HK-2 (cell line): ENCODE results near the gene SCAPER.
"Not testable (repeated sequence)": the region's sequence is repeated elsewhere in the genome, so short reads cannot be mapped to it uniquely, and the experiment has no call there.

ENCODE experiments used
- DNase-seq: peaks from one replicate; pipeline ENCODE4 v3.0.0-alpha.2; 2018; ENCODE audit not compliant: unreplicated experiment

Gene SCAPER

DNA sequence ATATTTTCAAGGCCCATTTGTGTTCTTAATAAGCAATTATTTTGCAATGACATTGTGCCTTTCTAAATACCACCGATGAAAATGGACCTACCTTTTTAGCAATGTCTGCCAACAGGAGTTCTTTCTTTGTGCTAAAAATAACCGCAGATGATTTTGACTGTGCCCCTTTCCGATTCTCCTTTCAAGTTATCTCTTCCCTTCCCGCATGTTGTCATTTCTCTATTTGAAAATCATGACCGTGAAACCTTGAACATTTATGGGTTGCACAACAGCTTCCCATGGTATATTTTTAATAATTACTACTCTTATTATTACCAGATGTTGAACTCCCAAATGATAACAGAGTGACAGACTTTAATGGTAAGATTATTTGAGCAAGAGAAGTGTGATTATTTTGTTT lies 583.5 kb downstream of the SCAPER start:
- no peak for DNase-seq

DNA sequence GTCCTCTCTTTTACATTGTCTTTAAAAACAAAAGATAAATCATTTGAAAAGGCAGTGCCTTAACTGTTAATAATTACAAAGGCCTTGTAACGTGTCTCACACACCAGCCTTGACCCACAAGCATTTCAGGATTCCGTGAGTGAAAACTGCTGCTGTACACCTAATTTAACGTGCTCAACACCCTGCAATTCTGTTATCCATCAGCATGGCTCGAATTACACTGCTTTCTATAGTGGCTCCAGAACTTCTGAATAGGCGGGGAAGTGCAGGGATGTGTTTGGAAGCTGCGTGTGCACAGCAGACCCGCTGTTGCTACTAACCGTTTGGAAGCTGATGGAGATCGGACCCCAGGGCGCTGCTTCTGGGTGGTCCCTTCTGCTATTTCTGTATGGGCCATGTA lies 584.0 kb downstream of the SCAPER start:
- DNase-seq = no peak

DNA sequence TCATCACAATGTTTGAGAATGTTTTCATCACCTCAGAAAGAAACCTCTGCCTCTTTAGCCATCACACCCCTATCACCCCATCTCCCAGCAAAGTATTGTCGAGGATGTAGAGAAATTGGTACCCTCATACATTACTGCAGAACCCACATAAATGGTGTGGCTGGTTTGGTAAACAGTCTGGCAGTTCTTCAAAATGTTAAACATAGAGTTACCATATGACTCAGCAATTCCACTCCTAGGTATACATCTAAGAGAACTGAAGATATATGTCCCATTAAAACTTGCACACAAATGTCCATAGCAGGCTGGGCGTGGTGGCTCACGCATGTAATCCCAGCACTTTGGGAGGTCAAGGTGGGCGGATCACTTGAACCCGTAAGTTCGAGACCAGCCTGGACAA lies 585.1 kb downstream of the SCAPER start:
- no peak for DNase-seq

DNA sequence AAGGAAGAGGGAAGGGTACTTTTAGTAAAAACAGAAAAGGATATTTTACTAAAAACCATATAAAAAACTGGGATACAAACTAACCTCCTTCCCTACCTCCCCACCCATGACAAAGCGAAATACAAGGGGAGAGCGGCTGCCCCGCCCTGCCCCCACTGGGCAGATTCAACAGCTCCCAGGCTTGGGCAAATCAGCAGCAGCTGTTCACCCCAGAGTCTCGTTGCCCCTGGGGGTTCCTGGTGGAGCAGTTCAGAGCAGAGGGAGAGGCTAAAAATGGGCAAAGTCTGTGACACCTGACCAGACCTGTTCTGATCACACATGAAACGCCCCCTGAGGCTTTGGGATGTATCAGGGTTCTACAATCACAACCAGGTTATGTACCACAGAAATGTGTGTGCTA lies 591.4 kb downstream of the SCAPER start:
- DNase-seq = no peak

DNA sequence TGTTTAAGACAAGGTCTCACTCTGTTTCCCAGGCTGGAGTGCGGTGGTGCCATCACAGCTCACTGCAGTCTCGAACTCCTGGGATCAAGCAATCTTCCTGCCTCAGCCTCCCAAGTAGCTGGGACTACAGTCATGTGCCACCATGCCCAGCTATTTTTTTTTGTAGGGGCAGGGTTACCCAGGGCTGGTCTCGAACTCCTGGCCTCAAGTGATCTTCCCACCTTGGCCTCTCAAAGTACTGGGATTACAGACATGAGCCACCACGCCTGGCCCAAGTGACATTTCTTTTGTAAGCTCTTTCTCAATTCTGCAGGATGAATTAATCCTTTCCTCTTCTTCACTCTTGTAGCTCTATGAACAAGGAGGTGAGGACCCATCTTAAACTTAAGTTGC lies 592.0 kb downstream of the SCAPER start:
- not testable (repeated sequence) for DNase-seq

DNA sequence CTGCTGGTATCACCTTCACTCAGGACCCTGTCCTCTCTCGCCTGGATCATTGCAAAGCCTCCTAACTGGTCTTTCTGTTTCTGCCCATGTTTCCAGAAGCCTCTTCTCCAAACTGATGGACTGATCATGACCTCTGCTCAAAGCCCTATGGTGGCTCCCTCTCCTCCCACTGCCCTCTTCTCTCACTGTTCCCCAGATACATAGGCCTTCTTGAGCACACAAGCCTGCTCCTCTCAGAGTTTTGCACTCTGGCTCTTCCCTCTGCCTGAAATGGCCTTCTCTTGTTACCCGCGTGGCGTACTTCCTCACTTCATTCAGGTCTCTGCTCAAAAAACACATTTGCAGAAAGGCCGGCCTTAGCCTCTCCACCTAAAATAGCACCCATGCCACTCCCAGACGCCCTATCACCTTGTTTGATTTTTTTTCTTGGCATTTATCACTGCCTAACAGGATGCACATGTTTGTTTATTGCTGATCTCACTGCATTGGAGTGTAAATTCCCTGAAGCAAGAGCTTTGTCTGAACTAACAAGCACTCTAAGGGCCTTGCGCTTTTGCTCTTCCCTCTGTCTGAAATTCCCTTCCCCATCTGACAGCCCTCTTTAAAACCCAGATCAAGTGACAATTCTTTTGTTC lies 592.5 kb downstream of the SCAPER start:
- no peak for DNase-seq

DNA sequence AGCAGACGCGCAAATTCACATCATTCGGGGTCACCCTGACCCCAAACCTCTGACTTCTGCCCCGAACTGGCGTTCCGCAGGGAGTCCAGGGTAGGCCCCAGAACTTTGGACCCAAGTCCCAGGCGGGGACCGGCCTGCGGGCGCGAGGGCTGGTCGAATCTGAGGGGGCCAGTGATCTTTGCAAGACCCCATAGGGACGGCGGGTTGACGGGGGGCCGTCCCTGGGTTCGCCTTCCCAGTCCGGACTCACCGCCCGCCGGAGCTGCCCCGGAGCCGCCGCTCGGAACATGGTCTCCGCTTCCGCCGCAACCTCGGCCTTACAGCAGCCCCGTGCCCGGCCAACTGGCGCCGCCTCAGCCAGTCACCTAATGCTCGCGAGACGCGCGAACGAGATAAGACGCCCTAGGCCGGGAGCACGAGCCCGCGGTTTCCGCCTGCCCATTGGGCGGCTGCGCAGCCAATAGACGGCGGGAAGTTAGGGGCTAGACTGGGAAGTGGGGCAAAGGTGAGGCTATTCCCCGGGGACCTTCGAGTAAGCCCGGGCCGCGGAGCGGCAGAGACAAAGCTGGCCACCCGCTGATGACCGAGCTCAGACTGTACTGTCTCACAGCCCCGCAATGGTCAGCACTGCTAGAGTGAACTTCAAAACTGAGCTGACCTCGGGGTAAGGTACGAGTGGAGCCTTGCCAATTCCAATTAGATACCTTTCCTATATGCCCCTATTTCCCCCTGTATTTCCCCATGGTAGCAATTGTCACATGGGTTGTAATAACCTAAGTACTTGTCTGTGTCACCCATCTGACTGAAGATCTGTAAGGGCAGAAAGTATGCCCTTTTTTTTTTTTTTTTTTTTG lies 593.8 kb downstream of the SCAPER start, which contains the start of gene ETFA:
TSS of gene ETFA (minus strand) at position 370 of the 854 bp plus-strand sequence. CDS start at position 289, 81 bp downstream.
- DNase-seq = peak; percentile 91

DNA sequence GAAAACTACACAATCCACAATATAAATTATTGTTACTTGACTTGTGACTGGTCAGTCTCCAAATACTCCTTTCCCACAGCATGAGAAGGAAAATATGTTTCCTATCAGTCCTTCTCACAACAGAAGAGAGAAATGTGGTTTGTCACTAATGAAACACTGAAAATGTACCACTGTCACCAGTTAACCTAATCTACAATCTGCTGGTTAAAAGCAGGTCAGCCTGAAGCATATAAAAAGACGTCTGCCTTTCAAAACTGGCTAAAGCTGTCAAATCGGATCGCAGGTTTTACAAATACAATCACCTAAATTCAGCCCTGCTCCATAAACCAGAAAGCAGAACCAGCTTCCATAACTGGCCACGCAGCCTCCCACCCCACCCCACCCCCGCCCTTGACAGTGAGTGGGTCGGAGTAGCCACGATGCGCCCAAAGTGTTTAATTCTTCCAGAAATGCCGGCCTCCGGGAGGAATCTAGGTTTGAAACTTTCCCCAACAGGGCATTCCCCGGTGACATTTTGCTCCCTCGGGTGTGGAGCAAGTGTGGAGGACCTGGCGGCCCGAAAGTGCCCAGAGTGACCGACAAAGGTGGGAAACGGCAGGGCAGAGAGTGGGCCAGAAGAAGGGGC lies 594.6 kb downstream of the SCAPER start:
- DNase-seq = peak; percentile 24

DNA sequence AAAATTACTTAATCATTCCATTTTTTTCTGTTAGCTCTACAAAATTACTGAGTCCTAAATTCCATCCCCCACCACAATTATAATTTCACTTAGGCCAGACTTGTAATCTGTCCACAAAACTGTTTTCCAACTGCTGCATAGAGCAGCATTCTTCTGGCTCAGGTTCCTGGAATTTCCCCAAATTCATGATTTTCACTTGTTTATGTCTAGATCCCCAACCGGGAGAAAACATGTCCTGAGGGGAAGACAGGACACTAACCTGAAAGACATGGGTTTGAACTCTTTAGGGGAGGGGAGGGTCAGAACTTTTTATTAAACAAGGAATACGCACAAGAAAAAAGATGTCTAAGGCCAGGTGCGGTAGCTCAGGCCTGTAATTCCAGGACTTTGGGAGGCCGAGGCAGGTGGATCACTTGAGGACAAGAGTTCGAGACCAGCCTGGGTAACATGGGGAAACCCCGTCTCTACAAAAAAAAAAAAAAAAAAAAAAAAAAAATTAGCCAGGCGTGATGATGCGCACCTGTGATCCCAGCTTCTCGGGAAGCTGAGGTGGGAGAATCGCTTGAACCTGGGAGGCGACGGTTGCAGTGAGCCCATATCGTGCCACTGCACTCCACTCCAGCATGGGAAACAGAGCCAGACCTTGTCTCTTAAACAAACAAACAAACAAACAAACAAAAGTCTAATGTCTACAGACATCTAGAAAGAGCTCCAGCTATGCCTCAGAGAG lies 595.4 kb downstream of the SCAPER start:
- no peak for DNase-seq

DNA sequence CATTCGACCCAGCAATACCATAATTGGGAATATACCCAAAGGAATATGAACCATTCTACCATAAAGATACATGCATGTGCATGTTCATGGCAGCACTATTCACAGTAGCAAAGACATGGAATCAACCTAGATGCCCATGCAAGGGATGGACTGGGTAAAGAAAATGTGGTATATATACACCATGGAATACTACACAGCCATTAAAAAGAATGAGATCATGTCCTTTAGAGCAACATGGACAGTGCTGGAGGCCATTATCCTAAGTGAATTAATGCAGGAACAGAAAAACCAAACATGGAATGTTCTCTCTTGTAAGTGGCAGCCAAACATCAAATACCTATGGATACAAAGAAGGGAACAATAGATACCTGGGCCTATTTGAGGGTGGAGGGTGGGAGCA lies 601.2 kb downstream of the SCAPER start:
- DNase-seq = no peak

DNA sequence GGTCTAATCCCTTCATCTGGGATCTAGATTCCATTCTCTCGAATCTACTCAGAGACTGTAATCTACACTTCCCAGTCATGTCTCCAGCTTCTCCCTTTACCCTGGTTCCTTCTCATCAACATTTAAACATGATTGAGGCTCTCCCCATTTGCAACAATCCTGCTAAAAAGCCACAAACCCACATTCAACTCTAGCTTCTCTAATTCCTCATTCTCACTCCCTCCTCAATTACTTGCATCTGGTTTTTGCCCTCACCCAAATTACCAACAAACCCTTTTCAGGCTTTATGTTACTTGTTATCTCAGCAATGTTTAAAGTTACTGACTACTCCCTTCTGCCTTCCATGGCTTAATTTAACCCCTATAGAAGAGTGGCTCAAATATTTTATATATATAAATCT lies 605.4 kb downstream of the SCAPER start:
- DNase-seq = no peak

DNA sequence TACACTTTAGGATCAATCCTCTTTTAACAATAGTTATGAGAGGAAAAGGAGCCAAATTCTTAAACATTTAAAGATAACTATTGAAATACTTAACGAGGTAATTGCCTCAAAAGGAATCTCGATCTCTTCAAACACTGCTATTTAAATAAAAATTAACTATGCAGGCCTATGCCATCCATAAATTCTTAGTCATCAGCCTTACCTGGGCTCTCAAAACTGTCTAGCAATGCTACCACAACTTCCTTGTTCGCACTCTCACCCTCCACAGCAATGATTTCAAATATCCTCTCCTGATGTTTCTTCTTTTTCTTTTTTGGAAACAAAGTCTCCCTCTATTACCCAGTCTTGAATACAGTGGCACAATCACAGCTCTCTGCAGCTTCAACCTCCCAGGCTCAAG lies 606.2 kb downstream of the SCAPER start:
- DNase-seq = no peak

DNA sequence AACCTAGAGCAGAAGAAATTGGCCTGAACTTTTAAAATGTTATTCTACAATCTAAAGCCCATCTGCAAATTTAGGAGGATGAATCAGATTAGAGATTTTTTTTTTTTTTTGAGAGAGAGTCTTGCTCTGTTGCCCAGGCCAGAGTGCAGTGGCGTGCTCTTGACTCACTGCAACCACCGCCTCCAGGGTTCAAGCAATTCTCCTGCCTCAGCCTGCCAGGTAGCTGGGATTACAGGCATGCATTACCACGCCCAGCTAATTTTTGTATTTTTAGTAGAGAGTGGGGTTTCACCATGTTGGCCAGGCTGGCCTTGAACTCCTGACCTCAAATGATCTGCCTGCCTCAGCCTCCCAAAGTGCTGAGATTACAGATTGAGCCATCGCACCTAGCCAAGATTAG lies 607.2 kb downstream of the SCAPER start:
- not testable (repeated sequence) for DNase-seq
